DOHH2 (cell line): ENCODE measurements around the gene HDAC6.

Experiments used
- H3F3A ChIP-seq: fragments of 200-600 bp; sonication (generic), shearing (Covaris generic); 2 replicates; pipeline ENCODE4 v1.6.0; 2016; ENCODE audit warnings: antibody characterized with exemption, mild to moderate bottlenecking; ENCODE audit not compliant: control insufficient read depth, insufficient read depth
- H3K27ac ChIP-seq: fragments of 200-600 bp; sonication (generic); 2 replicates; pipeline ENCODE4 v1.5.1; 2014; ENCODE audit warnings: low read depth, mild to moderate bottlenecking, low read length, moderate library complexity
- H3K27me3 ChIP-seq: fragments of 200-600 bp; sonication (generic); 2 replicates; pipeline ENCODE4 v1.6.1; 2014; ENCODE audit warnings: mild to moderate bottlenecking, low read length, mixed read lengths; ENCODE audit not compliant: control insufficient read depth
- H3K36me3 ChIP-seq: fragments of 200-600 bp; sonication (generic); 2 replicates; pipeline ENCODE4 v1.6.1; 2014; ENCODE audit warnings: mild to moderate bottlenecking, low read length, moderate library complexity, mixed read lengths; ENCODE audit not compliant: control insufficient read depth
- H3K4me1 ChIP-seq: fragments of 200-600 bp; sonication (generic); 2 replicates; pipeline ENCODE4 v1.6.1; 2014; ENCODE audit warnings: mild to moderate bottlenecking, low read length, mixed read lengths; ENCODE audit not compliant: control insufficient read depth
- H3K4me2 ChIP-seq: fragments of 200-600 bp; sonication (generic); 2 replicates; pipeline ENCODE4 v1.6.0; 2014; ENCODE audit warnings: mild to moderate bottlenecking, low read length, moderate library complexity
- H3K4me3 ChIP-seq: fragments of 200-600 bp; sonication (generic); 2 replicates; pipeline ENCODE4 v1.5.1; 2014; ENCODE audit warnings: mild to moderate bottlenecking, low read length, mixed read lengths
- H3K79me2 ChIP-seq: fragments of 200-600 bp; sonication (generic); 2 replicates; pipeline ENCODE4 v1.6.1; 2014; ENCODE audit warnings: mild to moderate bottlenecking, low read length, mixed read lengths; ENCODE audit not compliant: control insufficient read depth
- H3K9me2 ChIP-seq: fragments of 200-600 bp; sonication (generic); replicated peaks from 2 replicates; pipeline ENCODE4 v1.6.1; 2014; ENCODE audit warnings: mild to moderate bottlenecking, low read length, mixed read lengths; ENCODE audit not compliant: control insufficient read depth
- H3K9me3 ChIP-seq: fragments of 200-600 bp; sonication (generic); 2 replicates; pipeline ENCODE4 v1.6.1; 2014; ENCODE audit warnings: antibody characterized with exemption, low read length, mixed read lengths; ENCODE audit not compliant: control insufficient read depth, insufficient read depth
- H4K20me1 ChIP-seq: fragments of 200-600 bp; sonication (generic); 2 replicates; pipeline ENCODE4 v1.6.0; 2014; ENCODE audit warnings: low read depth, mild to moderate bottlenecking, antibody characterized with exemption, low read length, moderate library complexity; ENCODE audit not compliant: control insufficient read depth, insufficient read depth
- CTCF ChIP-seq: fragments of 200-600 bp; sonication (generic); IDR thresholded peaks from one replicate; pipeline ENCODE4 v1.5.1; 2014; ENCODE audit warnings: antibody characterized with exemption, mild to moderate bottlenecking, low read depth, low read length; ENCODE audit not compliant: poor library complexity, severe bottlenecking
- EZH2phosphoT487 ChIP-seq: fragments of 200-600 bp; sonication (generic); IDR thresholded peaks from 2 replicates; pipeline ENCODE4 v1.6.1; 2017; ENCODE audit warnings: borderline replicate concordance, mild to moderate bottlenecking, antibody characterized with exemption, low read length, moderate library complexity, mixed read lengths

The HDAC6 gene

GRCh38 chrX:48800574-48801279 lies 1.1 kb upstream of the HDAC6 start:
- H3K4me1 ChIP-seq: peaks cover 14% of the 10 kb centered on the region
- H3K36me3 ChIP-seq: peaks cover 7% of the 10 kb centered on the region; the same call in 1 of the 2 replicates
- no peaks in the 10 kb centered on the region for H3K9me3 ChIP-seq
- TF ChIP-seq EZH2phosphoT487 (no peak), CTCF (no peak)
- H3F3A ChIP-seq: no peaks in the 10 kb centered on the region
- no peaks in the 10 kb centered on the region for H3K9me2 ChIP-seq
- peak overlapping the region; percentile 74 for H3K27ac ChIP-seq
- H3K79me2 ChIP-seq: peaks cover 3% of the 10 kb centered on the region; the same call in 1 of the 2 replicates
- no peaks in the 10 kb centered on the region for H3K27me3 ChIP-seq
- H3K4me2 ChIP-seq: peak overlapping the region; percentile 78
- no peaks in the 10 kb centered on the region for H4K20me1 ChIP-seq
- H3K4me3 ChIP-seq: peak overlapping the region; percentile 76

- Histone ChIP-seq H3K27ac (peak overlapping the region; percentile 82), H3K27me3 (no peaks in the 10 kb centered on the region), H3F3A (no peaks in the 10 kb centered on the region), H3K9me2 (no peaks in the 10 kb centered on the region), H3K79me2 (peaks cover 3% of the 10 kb centered on the region; the same call in 1 of the 2 replicates), H3K4me3 (peak overlapping the region; percentile 76), H4K20me1 (no peaks in the 10 kb centered on the region), H3K36me3 (peaks cover 7% of the 10 kb centered on the region; the same call in 1 of the 2 replicates), H3K4me1 (peaks cover 14% of the 10 kb centered on the region), H3K4me2 (peak overlapping the region; percentile 66), H3K9me3 (no peaks in the 10 kb centered on the region)
- no peak for TF ChIP-seq CTCF
- TF ChIP-seq EZH2phosphoT487: no peak
Observed at GRCh38 chrX:48802089-48802904, 430 bp downstream of the HDAC6 start.

- H3K79me2 ChIP-seq: peaks cover 3% of the 10 kb centered on the region; the same call in 1 of the 2 replicates
- no peak for TF ChIP-seq EZH2phosphoT487
- peaks cover 14% of the 10 kb centered on the region for H3K4me1 ChIP-seq
- H3K27ac ChIP-seq: peak overlapping the region; percentile 82
- no peaks in the 10 kb centered on the region for H3F3A ChIP-seq
- H4K20me1 ChIP-seq: no peaks in the 10 kb centered on the region
- no peaks in the 10 kb centered on the region for H3K27me3 ChIP-seq
- peak overlapping the region; percentile 76 for H3K4me3 ChIP-seq
- H3K4me2 ChIP-seq: peak overlapping the region; percentile 66
- no peaks in the 10 kb centered on the region for H3K9me3 ChIP-seq
- H3K9me2 ChIP-seq: no peaks in the 10 kb centered on the region
- H3K36me3 ChIP-seq: peaks cover 7% of the 10 kb centered on the region; the same call in 1 of the 2 replicates
Observed at GRCh38 chrX:48802905-48803200, 986 bp downstream of the HDAC6 start.

- no peaks in the 10 kb centered on the region for H3K79me2 ChIP-seq
- TF ChIP-seq EZH2phosphoT487 (no peak), CTCF (no peak)
- H3K4me1 ChIP-seq: peaks cover 7% of the 10 kb centered on the region
- H3K27me3 ChIP-seq: no peaks in the 10 kb centered on the region
- H3F3A ChIP-seq: no peaks in the 10 kb centered on the region
- H4K20me1 ChIP-seq: no peaks in the 10 kb centered on the region
- no peak overlapping the region for H3K27ac ChIP-seq
- H3K4me2 ChIP-seq: no peak overlapping the region
- H3K9me2 ChIP-seq: no peaks in the 10 kb centered on the region
- H3K9me3 ChIP-seq: no peaks in the 10 kb centered on the region
- H3K36me3 ChIP-seq: peaks cover 7% of the 10 kb centered on the region; the same call in 1 of the 2 replicates
- no peak overlapping the region for H3K4me3 ChIP-seq
Observed at GRCh38 chrX:48806081-48806480, 4.2 kb downstream of the HDAC6 start.
